Stimulated activated CD8-positive, alpha-beta memory T cell treated with anti-CD3 and anti-CD28 coated beads, Interleukin-12 subunit alpha, Interleukin-12 subunit beta, amount 100 ng/mL, for 1 hour (primary cell): ENCODE data around the gene CYB5R3.

Source experiments
- DNase-seq: peaks from one replicate; pipeline ENCODE4 v3.0.0-alpha.2; 2020; ENCODE audit warnings: low read depth

CYB5R3 gene

DNA sequence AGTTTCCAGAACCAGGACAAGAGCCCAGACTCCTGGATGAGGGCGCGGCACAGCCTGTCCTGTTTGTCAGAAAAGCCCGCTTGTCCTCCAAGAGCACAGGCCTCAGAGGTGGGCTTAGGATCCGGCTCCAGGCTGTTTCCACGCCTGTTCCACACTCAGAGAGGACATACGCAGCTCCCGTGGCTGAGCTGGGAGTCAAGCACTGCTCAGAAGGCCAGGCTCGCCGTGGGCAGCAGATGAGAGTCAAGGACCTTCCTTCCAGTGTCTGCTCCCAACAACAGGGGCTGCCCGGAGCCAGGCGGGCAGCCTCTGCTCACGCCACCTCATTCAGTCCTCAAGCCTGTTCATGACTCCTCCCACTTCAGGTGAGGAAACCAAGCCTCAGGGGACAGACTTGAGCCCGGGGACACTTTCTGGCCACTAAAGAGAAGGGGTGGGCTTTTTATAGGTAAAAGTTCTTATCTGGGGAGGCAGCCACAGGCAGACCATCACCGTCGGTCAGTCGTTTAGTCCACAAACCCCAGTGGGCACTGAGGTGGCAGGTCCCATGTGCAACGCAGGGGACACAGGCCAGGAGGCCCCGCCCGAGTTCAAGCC lies 3.8 kb downstream of the CYB5R3 start:
- DNase-seq, result no peak

DNA sequence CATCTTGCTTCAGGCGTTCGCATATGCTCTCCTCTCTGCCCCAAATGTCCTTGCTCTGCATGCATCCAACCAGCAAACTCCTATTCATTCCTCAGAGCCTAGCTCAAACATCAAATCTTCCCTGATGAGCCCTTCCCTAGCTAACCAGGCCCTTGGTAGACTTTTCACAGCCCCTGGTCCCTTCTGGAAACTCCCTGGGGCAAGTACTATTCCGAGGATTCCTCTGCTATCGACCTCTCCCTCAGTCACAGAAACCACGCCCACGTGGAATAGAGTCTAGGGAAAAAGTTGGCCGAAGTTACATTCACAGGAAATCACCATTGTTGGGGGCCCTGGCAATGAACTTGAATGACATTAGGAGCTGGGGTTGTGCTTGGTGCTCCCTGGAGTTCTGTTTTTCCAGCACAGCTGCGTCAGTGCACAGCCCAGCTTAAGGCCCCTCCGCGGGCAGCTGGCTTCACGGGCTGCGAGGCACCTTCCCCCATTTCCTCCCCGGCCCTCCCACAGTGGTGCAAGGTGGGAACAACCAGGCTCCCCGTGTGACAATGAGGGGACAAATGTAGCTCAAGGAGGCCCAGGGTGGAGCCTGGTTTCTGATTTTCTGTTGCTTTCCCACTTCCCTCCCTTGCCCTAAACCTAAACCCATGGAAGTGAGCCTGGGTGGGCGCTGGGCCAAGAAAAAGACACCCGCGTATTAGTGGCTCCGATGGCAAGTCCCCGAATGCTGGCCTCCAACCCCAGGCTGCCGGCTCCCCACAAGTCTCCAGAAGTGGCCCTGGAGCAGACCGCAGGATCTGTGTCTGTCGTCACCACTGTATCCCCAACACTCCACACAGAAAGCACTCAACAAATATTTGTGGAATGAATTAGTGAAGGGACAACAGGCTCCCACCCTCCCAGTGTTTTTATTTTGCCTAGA lies 4.5 kb downstream of the CYB5R3 start:
- DNase-seq, result no peak

DNA sequence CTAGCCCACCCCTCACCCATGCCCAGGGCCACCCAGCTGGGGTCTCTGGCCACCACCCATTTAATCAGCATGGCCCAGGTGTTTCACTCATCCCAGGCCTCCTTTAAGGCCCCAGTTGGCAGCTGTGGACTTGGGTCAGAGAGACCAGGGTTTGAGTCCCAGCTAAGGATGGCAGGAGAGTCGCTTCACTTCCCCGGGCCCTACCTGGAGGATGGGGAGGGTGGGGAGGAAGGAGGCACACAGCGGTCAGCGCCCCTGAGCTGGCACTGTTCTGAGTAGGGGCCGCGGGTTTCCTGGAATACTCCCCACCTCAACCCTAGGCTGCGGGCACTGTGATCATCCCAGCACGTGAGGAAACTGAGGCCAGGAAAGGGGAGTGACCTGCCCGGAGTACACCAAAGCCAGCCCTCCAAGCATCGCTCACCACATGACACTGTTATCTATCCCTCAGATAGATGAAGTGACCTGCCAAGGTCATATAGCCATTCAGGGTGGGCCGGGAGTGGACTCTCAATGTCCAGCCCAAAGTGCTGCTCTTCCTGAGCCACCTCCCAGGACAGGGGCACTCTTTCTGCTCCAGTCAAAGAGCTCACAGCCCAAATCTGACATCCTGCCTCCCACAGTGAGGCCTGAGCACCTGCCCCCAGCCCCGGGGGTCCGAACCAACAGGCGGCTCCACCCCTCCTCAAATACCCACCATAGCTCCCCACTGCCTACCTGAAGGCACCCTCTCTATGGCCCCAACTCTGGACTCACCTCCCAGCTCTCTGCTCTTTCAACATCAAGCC lies 5.4 kb downstream of the CYB5R3 start:
- DNase-seq, result no peak

DNA sequence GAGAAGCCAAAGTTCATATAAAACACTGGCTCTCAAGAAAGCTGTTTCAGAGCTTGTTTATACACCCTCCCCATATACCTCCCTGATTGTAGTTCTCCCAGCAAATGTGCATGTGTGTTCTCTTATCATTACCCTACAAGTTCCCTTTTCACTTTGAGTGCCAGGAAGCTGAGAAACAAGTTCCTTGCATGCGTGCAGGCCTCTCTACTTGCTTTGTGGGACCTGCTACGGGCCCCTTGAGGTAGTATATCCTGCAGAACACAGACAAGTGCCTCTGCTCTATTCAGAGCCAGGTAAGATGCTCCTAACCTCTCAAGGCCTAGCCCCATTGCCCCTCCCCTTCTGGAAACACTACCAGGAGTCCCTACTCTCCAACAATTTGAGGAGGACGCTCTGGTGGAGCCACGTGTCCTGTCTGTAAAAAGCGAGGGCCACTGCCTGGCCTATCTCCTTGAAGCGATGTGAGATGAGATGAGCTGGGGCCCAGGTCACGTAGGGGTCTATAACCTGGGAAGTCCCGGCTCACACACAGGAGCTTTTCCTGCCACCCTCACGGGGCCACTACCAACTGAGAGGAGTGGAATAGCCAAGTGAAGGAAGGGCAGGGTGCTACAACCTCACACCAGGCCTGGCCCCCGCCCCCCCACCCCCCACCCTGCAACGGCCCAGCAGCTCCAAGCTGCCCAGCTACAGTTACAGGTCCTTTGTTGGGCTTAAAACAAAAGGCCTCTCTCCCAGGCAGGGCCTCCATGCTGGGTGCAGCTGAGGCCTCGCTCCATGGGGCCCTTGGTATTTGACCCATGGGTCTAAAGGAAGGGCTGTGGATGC lies 6.2 kb downstream of the CYB5R3 start:
- no peak for DNase-seq

DNA sequence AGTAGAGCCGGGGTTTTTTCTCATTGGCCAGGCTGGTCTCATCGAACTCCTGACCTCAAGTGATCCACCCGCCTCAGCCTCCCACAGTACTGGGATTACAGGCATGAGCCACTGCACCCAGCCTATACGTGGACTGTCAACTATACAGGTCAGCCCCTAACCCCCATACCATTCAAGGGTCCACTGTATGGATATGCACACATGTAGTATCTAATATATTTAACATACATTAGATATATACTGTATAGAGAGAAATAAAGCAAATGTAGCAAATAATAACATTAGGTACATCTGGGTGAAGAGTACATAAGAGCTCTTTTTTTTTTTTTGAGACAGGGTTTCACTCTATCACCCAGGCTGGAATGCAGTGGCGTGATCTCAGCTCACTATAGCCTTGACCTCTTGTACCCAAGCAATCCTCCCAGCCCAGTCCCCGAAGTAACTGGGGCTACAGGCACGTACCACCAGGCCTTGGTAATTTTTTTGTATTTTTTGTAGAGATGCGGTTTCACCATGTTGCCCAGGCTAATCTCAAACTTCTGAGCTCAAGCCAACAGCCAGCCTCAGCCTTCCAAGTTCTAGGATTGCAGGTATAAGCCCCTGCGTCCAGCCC lies 7.3 kb downstream of the CYB5R3 start:
- DNase-seq, result no peak

DNA sequence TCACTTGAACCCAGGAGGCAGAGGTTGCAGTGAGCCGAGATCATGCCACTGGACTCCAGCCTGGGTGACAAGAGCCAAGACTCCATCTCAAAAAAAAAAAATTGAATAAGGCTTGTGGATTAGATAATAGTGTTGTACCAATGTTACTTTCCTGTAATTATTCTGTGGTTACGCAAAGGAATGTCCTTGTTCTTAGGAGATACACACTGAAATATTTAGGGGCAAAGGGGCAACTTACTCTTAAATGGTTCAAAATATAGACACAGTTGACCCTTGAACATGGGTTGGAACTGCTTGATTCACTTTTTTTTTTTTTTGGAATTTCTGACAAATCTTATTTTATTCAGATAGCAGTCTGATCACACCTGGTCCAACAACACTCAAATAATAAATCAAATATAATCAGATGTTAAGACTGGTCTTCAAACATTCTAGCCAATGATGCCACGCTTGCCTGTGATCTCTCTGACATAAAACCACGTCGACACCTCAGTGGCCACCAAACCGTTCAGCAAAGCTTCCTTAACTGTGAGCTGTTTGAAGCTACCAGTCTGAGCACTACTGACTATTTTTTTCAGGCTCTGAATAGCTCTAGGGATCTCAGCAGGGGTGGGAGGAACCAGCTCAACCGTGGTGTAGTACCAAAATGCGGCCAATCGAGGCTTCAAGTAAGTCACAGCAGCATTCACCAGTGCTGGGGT lies 9.5 kb downstream of the CYB5R3 start:
- DNase-seq, result no peak

DNA sequence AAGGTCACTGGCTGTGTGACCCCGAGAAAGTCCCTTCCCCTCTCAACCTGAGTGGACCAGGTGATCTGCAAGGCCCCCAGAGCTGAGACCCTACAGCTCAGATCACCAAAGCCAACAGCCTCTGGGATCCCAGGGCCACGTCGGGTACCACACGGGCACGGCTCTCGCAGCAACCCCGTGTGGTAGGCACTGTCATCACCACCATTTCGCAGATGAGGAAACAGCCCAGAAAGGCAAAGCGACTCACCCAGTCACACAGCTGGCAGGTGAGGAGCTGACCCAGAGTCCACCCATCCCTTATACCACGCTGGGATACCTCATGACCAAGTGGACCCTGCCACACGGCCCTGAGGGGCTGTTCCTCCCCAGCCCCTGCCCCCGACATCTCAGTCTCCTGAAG lies 11.6 kb downstream of the CYB5R3 start:
- no peak for DNase-seq

DNA sequence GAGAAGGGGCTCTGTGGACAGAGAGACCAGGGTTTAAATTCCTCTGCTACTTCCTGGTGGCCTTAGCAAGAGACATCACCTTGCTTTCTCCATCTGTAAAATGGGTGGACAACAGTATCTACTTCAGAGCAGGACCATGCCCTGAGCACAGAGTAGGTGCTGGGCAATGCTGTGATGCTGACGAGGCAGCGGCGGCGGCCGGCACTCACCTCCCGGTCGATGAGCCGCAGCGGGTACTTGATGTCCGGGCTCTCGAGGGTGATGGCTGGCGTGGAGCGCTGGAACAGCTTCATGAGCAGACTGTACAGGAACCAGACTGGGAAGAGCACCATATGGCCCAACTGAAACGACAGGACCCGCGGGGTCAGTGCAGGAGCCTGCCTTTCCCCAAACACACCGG lies 12.7 kb downstream of the CYB5R3 start:
- no peak for DNase-seq

DNA sequence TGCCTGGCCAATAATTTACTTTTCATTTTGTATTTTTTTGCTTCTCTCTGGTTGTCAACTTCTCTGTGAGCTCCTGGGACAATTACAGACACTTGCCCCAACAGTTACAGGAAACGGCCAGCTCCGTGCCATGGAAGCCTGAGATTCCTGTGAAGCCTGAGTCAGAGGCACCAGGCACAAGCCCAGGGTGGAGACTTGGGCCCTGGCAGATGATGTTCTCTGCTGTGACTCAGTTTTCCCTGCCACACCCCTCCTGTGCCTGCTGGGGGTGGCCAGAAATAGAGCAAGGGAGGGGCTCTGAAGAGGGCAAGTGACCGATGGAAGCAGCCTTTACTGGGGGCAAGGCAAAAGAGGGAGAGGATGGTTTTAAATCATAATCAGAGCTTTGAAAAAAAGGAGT lies 13.7 kb downstream of the CYB5R3 start:
- no peak for DNase-seq

DNA sequence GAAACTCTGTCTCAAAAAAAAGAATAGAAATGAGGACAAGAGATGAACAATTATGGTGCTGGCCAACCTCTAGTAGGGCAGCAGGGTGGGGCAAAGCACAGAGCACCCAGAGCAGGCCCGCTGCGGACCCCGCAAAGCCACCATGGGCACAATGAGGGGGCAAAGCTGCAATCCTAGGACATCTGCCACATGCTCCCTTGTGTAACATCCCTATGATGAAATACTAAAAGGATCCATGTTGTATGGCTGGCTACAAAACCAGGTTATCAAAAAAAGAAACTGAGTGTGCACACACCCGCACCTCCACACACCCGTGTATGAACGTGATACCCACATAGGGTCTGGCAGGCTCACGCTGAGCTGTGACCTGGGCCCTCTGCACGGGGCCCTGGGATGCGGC lies 16.2 kb downstream of the CYB5R3 start:
- DNase-seq, result no peak

DNA sequence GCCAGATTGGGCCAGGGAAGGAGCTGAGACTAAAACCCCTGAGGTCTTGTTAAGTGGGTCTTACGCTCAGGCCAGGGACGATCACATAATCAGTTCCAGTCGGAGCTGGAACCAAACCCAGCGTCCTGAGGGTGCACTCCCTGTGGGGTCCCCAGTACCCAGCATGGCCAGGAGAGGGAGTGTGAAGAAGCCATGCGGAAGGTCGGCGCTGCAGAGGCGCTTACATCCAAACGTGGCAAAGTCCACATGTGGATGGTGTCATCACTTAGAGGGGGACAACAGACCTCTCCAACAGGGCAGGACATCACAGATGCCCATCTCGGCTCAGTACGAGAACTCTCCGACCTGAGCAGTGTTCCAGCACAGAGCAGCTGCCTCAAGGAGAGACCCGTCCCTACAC lies 17.1 kb downstream of the CYB5R3 start:
- DNase-seq, result no peak

DNA sequence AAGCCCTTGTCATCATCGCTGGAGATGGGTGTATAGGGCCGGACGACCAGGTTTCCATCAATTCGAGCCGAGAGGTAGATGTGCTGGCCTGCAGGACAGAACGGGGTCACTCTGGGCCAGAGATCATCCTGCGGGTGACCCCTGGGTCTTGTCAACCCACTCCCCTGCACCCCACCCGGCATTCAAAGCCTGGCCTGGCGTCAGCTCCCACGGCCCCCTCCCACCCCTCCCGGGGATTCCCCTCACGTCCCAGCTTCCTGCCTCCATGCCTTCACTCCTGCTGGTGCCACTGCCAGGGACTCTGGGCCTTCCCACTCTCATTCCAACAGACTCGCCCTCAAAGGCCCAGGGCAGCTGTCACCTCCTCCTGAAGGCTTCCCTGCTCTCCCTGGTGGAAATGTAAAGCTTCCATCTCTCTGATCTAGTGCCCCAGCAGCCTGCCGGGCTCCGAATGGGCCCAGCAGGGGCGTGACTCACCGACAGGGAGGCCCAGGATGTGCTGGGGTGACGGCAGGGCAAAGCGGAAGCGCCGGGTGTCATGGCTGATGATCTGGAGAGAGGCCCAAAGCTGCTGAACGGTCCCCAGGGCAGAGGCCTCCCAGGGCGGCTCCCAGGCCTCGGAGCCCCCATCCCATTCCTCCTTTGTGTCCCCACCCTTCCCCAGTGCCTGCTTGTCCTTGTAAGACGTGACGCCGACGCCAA lies 18.1 kb downstream of the CYB5R3 start:
- DNase-seq, result no peak

DNA sequence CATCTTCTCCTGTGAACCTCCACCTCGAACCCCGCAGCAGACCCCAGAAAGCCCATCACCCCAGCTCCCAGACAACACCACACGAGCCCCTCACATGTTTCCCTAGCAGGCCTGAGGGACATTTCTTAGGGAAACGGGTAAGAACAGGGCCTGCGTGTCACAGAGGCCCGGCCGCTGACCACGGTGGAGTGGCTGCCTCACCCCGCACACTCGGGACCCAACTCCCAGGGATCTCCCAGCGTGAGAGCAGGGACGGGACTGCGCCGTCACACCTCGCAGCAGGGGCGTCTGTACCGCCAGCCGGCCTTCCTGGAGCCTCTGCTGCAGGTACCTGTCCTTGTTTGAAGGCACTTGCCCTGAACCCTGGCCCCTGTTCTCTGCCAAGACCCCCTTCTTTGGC lies 19.0 kb downstream of the CYB5R3 start:
- DNase-seq, result no peak

DNA sequence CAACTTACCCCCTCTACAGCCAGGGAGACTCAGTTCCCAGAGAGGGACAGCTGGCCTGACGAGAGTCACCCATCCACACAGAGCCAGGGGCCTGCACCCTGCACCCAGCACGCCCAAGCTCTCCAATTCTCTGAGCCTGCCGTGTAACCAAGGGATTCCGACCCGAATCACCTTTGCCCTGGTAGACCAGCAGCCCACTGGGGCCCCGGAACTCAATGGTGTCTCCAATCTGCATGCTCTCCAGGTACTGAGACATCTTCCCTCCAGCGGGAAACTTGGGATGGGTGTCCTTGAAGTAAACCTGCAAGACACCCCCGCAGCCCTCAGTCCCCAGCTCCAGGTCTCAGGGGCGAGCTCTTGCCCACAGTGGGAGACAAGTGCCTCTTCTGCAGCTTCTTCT lies 21.2 kb downstream of the CYB5R3 start:
- DNase-seq, result no peak

DNA sequence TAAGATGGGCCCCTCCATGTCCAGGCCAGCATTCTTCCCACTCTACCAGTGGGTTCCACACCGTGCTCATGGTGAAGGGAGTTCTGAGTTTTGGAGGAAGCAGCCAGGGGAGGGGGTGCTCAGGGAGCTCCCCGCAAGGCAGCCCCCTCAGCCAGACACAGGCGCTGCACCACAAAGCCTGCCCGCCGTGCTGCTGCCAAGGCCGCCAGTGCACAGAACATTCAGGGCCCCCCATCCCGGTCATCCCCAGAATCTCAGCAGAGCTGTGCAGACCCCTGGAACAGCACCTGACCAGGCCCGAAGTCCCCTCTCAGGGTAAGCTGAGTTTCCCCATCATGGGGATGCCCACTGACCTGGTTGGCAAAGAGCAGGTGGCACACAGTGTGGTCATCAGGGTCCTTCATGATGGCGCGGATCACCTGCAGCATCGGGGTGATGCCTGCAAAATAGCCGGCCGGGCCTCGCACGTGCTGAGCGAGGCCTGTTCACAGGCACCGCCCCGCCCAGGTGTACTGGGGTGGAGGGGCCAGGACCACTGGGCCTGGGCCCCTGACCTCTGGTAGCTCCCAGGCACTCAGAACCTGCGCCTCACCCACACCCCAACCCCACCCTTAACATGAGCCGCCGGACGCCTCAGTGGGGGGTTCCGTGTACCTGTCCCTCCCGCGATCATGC lies 22.1 kb downstream of the CYB5R3 start:
- no peak for DNase-seq

DNA sequence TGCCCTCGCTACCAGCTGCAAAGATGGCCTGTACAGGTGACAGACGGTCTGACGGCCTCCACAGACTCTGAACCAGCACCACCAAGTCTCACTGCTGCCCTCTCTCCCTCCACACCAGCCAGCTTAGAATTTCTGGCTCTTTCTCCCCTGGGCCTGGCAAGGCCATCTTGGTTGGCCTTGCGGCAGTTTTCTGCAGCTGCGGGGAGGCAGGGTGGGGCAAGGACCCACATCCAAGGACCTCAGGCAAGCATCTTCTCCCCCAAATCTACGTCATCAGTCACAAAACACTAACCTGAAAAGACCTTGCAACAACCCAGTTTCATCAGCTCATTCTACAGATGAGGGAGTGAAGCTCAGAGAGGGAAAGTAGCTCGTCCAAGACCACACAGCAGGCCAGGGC lies 22.8 kb downstream of the CYB5R3 start:
- DNase-seq, result no peak

DNA sequence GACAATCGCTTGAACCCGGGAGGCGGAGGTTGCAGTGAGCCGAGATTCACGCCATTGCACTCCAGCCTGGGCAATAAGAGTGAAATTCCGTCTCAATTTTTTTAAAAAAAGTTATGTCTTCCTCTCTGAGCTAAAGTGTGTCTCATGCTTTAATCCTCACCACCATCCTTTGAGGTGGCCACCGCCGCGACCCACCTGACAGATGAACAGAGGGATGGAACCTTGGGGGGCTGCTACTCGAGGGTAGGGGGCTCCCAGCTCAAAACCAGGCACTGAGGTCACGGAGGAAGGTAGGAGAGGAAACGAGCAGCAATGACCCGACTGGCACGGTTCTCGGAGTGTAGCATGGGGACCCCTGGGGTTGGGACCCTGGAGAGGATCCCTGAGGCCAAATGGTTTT lies 23.8 kb downstream of the CYB5R3 start:
- DNase-seq, result no peak

DNA sequence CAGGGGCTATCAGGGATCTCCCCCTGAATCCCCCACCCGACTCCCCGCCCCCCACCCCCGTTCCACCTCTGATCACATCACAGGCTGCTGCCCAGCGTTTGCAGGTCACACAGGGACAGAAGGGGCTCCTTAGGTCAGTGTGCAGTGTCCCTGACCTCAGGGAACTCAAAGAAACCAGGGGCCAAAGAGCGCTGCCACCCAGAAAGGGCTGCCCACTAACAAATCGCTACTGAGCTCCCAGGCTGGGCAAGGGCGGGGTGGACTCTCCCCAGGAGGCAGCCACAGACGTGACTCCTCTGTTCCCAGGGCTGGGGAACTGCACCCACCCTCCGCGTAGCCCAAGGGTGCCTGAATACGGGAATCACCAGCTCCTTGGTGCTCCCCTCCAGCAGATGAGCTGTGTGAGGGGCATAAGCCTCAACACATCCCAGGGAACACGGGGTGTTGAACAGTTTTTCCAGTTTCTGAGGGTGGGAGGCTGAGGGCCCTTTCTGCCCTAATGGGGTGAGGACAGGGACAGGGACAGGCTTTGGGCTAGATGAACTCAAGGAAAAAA lies 24.6 kb downstream of the CYB5R3 start:
- DNase-seq, result no peak

DNA sequence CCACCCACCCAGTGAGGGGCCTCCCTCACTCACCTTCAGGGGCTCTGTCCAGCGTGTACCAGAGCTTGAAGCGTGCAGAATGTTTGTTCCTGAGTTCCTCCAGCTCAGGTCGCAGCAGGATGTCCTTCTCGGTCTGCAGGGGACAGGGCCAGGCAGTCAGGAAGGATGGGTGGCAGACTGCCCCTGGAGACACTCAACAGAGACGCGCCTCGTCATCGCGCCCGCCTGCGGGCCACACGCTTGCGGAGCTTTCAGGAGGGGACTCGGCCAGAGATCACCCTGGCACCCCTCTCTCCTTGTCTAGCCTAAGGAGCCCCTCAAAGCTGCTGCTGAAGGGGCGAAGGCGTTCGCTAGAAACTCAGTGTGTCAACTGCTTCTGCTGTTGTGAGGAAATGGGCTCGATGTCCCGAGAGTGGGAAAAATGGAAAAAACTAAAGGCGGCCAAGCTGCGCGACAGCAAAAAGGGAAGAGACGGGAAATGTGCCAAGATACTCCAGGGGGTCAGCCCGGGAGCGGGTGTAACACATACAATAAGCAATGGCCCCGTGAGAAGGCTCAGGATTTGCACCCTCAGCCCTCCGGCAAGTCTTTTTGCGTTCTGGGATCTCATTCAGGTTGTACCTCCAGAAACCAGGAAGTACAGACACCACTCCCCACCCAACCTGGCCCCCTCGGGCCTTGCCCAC lies 25.3 kb downstream of the CYB5R3 start:
- no peak for DNase-seq
